Progenitor cell of endocrine pancreas (in vitro differentiated cells): ENCODE data around the gene SLC6A7. TPM values are rescaled to one million over a fixed set of nuclear protein-coding genes. Genes with fewer than 3 reads are reported as not detected.

Experiments used
- DNase-seq: peaks from one replicate; pipeline ENCODE4 v3.0.0; 2021; ENCODE audit warnings: low spot score; ENCODE audit not compliant: unreplicated experiment
- H3K27ac Mint-ChIP-seq: 2 replicates; pipeline ENCODE4 v1.8.0; 2021; ENCODE audit warnings: mild to moderate bottlenecking, moderate library complexity, mixed read lengths
- H3K27me3 Mint-ChIP-seq: 2 replicates; pipeline ENCODE4 v1.8.0; 2021; ENCODE audit warnings: mixed read lengths
- H3K36me3 Mint-ChIP-seq: 2 replicates; pipeline ENCODE4 v1.8.0; 2022; ENCODE audit warnings: mixed read lengths; ENCODE audit not compliant: insufficient read depth
- H3K4me1 Mint-ChIP-seq: 2 replicates; pipeline ENCODE4 v1.8.0; 2021; ENCODE audit warnings: low read depth, mixed read lengths
- H3K4me3 Mint-ChIP-seq: 2 replicates; pipeline ENCODE4 v1.8.0; 2021; ENCODE audit warnings: low read depth, mild to moderate bottlenecking, moderate library complexity, mixed read lengths
- H3K9me3 Mint-ChIP-seq: 2 replicates; pipeline ENCODE4 v1.8.0; 2021; ENCODE audit warnings: low read depth, mixed read lengths
- total RNA-seq: library from RNA; stranded (reverse); gene quantifications from 2 replicates; pipeline ENCODE4 v1.2.1, GENCODE V29; 2021
- TF ChIP-seq, protein P1 (sequence below): fragments of 200-600 bp; sonication (generic); IDR thresholded peaks from one replicate; pipeline ENCODE4 v1.5.0; 2021; ENCODE audit warnings: antibody characterized with exemption, mild to moderate bottlenecking; ENCODE audit not compliant: unreplicated experiment

Gene SLC6A7
- total RNA-seq, 1 donor from 2014 or later = not detected

DNA sequence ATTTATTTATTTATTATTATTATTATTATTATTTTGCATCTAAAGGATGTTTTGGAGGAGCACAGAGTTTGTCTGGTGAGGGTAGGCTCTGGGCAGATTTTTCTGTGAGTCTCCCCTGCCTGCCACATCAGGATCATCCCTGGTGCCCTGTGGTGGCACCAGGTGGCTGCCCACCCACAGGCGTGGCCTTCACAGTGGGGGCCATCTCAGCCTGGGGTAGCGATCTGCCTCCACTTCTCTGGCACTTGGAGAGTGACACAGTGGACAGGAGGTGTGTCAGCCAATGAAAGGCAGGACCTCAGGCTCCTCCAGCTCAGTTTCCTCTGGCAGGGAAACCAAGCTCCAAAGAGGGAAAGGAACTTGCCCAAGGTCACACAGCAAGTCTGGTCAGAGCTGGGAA, 30.0 kb downstream of the SLC6A7 start:
- H3K9me3 Mint-ChIP-seq = no peaks in the 10 kb centered on the region
- peaks cover 6% of the 10 kb centered on the region for H3K4me1 Mint-ChIP-seq
- no peaks in the 10 kb centered on the region for H3K36me3 Mint-ChIP-seq
- H3K27me3 Mint-ChIP-seq = peaks cover 29% of the 10 kb centered on the region
- H3K4me3 Mint-ChIP-seq = no peak overlapping the region
- TF ChIP-seq, protein P1, sequence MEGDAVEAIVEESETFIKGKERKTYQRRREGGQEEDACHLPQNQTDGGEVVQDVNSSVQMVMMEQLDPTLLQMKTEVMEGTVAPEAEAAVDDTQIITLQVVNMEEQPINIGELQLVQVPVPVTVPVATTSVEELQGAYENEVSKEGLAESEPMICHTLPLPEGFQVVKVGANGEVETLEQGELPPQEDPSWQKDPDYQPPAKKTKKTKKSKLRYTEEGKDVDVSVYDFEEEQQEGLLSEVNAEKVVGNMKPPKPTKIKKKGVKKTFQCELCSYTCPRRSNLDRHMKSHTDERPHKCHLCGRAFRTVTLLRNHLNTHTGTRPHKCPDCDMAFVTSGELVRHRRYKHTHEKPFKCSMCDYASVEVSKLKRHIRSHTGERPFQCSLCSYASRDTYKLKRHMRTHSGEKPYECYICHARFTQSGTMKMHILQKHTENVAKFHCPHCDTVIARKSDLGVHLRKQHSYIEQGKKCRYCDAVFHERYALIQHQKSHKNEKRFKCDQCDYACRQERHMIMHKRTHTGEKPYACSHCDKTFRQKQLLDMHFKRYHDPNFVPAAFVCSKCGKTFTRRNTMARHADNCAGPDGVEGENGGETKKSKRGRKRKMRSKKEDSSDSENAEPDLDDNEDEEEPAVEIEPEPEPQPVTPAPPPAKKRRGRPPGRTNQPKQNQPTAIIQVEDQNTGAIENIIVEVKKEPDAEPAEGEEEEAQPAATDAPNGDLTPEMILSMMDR = no peak
- DNase-seq = no peak
- no peak overlapping the region for H3K27ac Mint-ChIP-seq

DNA sequence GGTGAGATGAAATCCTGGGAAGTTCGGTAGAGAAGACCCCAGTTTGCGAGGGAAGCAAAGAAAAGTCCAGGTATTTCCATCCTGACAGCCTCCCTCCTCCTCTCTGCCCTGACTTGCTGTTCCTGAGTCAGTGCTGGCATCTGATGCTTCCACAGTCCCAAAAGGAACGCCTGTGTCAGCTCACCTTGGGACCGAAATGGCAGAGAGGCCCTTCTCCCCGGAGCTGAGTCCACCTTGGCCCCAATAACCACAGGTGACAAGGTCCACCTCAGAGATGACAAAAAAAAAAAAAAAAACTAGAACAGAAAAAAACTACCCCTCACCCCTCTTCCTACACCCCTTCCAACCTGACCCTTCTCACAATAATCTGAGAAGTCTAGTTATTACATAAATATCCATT, 31.6 kb downstream of the SLC6A7 start:
- no peaks in the 10 kb centered on the region for H3K36me3 Mint-ChIP-seq
- H3K27ac Mint-ChIP-seq = no peak overlapping the region
- peaks cover 2% of the 10 kb centered on the region for H3K4me1 Mint-ChIP-seq
- DNase-seq = no peak
- no peaks in the 10 kb centered on the region for H3K9me3 Mint-ChIP-seq
- H3K4me3 Mint-ChIP-seq = no peak overlapping the region
- peaks cover 29% of the 10 kb centered on the region for H3K27me3 Mint-ChIP-seq
- TF ChIP-seq, protein P1 = no peak

DNA sequence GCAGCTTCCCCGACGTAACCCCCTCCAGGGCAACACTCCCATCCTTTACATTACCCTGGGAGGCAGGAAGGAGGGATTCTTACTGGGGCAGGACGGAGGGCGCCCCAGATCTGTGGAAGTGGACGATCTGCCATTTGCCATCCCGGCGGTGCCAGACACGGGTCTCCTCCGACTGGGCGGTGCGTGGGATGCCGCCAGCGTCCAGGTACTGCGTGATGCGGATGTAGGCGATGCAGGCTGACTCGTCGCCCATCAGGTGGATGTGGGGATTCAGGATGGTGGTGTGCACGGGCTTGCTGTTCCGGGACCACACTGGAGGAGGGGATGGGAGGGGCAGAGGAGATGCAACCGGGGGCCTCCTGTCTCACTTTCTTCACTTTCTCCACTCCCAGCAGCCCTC, 33.0 kb downstream of the SLC6A7 start:
- H3K4me3 Mint-ChIP-seq = no peak overlapping the region
- H3K9me3 Mint-ChIP-seq = no peaks in the 10 kb centered on the region
- no peak for DNase-seq
- H3K4me1 Mint-ChIP-seq = no peaks in the 10 kb centered on the region
- no peak overlapping the region for H3K27ac Mint-ChIP-seq
- no peaks in the 10 kb centered on the region for H3K36me3 Mint-ChIP-seq
- peaks cover 17% of the 10 kb centered on the region for H3K27me3 Mint-ChIP-seq
- TF ChIP-seq, protein P1 = no peak

DNA sequence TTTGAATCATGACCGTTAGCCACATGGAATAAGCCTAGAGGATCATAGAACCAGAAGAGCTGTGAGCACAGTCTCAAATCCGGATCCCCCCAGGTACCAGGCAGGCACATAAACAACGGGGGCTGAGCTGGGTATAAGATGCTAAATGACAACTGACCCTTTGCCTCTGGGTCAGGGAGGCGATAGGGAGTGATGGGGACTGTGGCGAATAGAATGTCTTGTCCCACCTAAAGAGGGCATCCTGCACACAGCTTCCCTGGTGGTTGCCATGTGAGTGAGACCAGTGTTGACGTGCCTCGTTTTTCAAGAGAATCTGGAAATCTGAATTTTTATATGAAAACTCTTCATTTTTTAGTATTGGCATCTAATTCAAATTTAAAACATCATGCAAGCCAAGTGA, 33.6 kb downstream of the SLC6A7 start:
- H3K27ac Mint-ChIP-seq = no peak overlapping the region

DNA sequence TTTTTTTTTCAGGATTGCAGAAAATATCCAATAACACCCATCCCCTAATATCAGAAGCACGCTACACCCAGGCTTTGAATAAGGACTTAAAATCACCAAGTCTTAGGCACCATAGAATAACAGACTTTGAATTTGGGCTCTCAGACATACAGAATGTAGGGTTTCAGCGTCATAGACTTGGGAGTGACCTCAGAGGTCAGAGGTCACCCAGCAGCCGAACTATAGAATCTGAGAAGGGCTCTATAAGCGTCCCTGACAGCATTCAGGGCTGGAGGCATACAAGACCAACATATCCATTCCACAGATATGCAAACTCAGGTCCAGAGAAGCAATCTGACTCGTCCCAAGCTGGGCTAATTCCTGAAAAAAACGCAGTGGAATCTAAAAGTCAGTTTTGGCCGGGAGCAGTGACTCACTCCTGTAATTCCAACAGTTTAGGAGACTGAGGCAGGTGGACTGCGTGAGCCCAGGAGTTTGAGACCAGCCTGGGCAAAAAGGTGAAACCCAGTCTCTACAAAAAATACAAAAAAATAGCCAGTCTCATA, 34.7 kb downstream of the SLC6A7 start:
- Mint-ChIP-seq H3K36me3 (no peaks in the 10 kb centered on the region), H3K27me3 (peaks cover 14% of the 10 kb centered on the region), H3K27ac (no peak overlapping the region), H3K9me3 (no peaks in the 10 kb centered on the region), H3K4me1 (no peaks in the 10 kb centered on the region), H3K4me3 (no peak overlapping the region)
- TF ChIP-seq, protein P1 = no peak
- no peak for DNase-seq

More for the DNA sequence above, 33.6 kb downstream of the SLC6A7 start:
- H3K4me3 Mint-ChIP-seq = no peak overlapping the region
- no peak for DNase-seq
- H3K36me3 Mint-ChIP-seq = no peaks in the 10 kb centered on the region
- H3K9me3 Mint-ChIP-seq = no peaks in the 10 kb centered on the region
- H3K4me1 Mint-ChIP-seq = no peaks in the 10 kb centered on the region
- H3K27me3 Mint-ChIP-seq = peaks cover 14% of the 10 kb centered on the region
- TF ChIP-seq, protein P1 = no peak
